Rectal smooth muscle tissue (tissue), 1 donor: ENCODE results near the gene IFI27L1.
A peak's percentile ranks its signal among the peaks of the same experiment; 100 is the strongest.

Experiments used
- H3K27ac ChIP-seq: one replicate; pipeline ENCODE4 v1.7.0; 2013; ENCODE audit warnings: low read depth, low read length, inconsistent platforms
- H3K27me3 ChIP-seq: one replicate; pipeline ENCODE4 v1.7.0; 2013; ENCODE audit warnings: low read length; ENCODE audit not compliant: control insufficient read depth, insufficient read depth
- H3K36me3 ChIP-seq: one replicate; pipeline ENCODE4 v1.7.0; 2013; ENCODE audit warnings: low read length; ENCODE audit not compliant: control insufficient read depth, insufficient read depth
- H3K4me1 ChIP-seq: one replicate; pipeline ENCODE4 v1.7.0; 2013; ENCODE audit warnings: low read length; ENCODE audit not compliant: control insufficient read depth, insufficient read depth
- H3K4me3 ChIP-seq: one replicate; pipeline ENCODE4 v1.7.0; 2013; ENCODE audit warnings: low read length
- H3K9ac ChIP-seq: one replicate; pipeline ENCODE4 v1.7.0; 2013; ENCODE audit warnings: low read length

Gene IFI27L1

GRCh38 chr14:94074534-94074933 lies 6.6 kb upstream of the IFI27L1 start:
- Histone ChIP-seq H3K4me3 (no peak overlapping the region), H3K27me3 (no peaks in the 10 kb centered on the region), H3K4me1 (peaks cover 22% of the 10 kb centered on the region), H3K36me3 (peaks cover 14% of the 10 kb centered on the region), H3K9ac (no peak overlapping the region), H3K27ac (no peak overlapping the region)

GRCh38 chr14:94075008-94075407 lies 6.1 kb upstream of the IFI27L1 start:
- H3K9ac ChIP-seq = no peak overlapping the region
- peaks cover 25% of the 10 kb centered on the region for H3K4me1 ChIP-seq
- peaks cover 14% of the 10 kb centered on the region for H3K36me3 ChIP-seq
- H3K4me3 ChIP-seq = no peak overlapping the region
- no peak overlapping the region for H3K27ac ChIP-seq
- no peaks in the 10 kb centered on the region for H3K27me3 ChIP-seq

GRCh38 chr14:94077111-94077821 lies 3.8 kb upstream of the IFI27L1 start:
- Histone ChIP-seq H3K9ac (no peak overlapping the region), H3K36me3 (peaks cover 14% of the 10 kb centered on the region), H3K27me3 (no peaks in the 10 kb centered on the region), H3K27ac (no peak overlapping the region), H3K4me1 (peaks cover 25% of the 10 kb centered on the region), H3K4me3 (peak overlapping the region; percentile 40)

- Histone ChIP-seq H3K4me1 (peaks cover 25% of the 10 kb centered on the region), H3K9ac (no peak overlapping the region), H3K27me3 (no peaks in the 10 kb centered on the region), H3K36me3 (peaks cover 14% of the 10 kb centered on the region), H3K27ac (no peak overlapping the region), H3K4me3 (peak overlapping the region; percentile 85)
These were observed 3.3 kb upstream of the IFI27L1 start for GRCh38 chr14:94077823-94078222.

- peak overlapping the region; percentile 85 for H3K4me3 ChIP-seq
- H3K4me1 ChIP-seq = peaks cover 25% of the 10 kb centered on the region
- peak overlapping the region; percentile 82 for H3K9ac ChIP-seq
- H3K36me3 ChIP-seq = peaks cover 14% of the 10 kb centered on the region
- H3K27me3 ChIP-seq = no peaks in the 10 kb centered on the region
- H3K27ac ChIP-seq = peak overlapping the region; percentile 91
These were observed 1.1 kb upstream of the IFI27L1 start for GRCh38 chr14:94079891-94080620.

- Histone ChIP-seq H3K9ac (peak overlapping the region; percentile 20), H3K4me3 (peak overlapping the region; percentile 85), H3K4me1 (peaks cover 25% of the 10 kb centered on the region), H3K27ac (peak overlapping the region; percentile 91), H3K36me3 (peaks cover 14% of the 10 kb centered on the region), H3K27me3 (no peaks in the 10 kb centered on the region)
These were observed 293 bp downstream of the IFI27L1 start for GRCh38 chr14:94081386-94081820.

GRCh38 chr14:94087891-94088290 lies 6.8 kb downstream of the IFI27L1 start:
- H3K9ac ChIP-seq = no peak overlapping the region
- no peaks in the 10 kb centered on the region for H3K4me1 ChIP-seq
- H3K27ac ChIP-seq = no peak overlapping the region
- H3K4me3 ChIP-seq = no peak overlapping the region
- no peaks in the 10 kb centered on the region for H3K36me3 ChIP-seq
- no peaks in the 10 kb centered on the region for H3K27me3 ChIP-seq

GRCh38 chr14:94088516-94088915 lies 7.4 kb downstream of the IFI27L1 start:
- Histone ChIP-seq H3K27ac (no peak overlapping the region), H3K9ac (no peak overlapping the region), H3K4me1 (no peaks in the 10 kb centered on the region), H3K27me3 (no peaks in the 10 kb centered on the region), H3K4me3 (no peak overlapping the region), H3K36me3 (no peaks in the 10 kb centered on the region)

GRCh38 chr14:94089479-94089878 lies 8.4 kb downstream of the IFI27L1 start:
- no peak overlapping the region for H3K27ac ChIP-seq
- no peaks in the 10 kb centered on the region for H3K36me3 ChIP-seq
- H3K4me3 ChIP-seq = no peak overlapping the region
- no peaks in the 10 kb centered on the region for H3K27me3 ChIP-seq
- no peak overlapping the region for H3K9ac ChIP-seq
- no peaks in the 10 kb centered on the region for H3K4me1 ChIP-seq

GRCh38 chr14:94093418-94093817 lies 12.3 kb downstream of the IFI27L1 start:
- Histone ChIP-seq H3K36me3 (no peaks in the 10 kb centered on the region), H3K27me3 (no peaks in the 10 kb centered on the region), H3K9ac (no peak overlapping the region), H3K4me3 (no peak overlapping the region), H3K27ac (no peak overlapping the region), H3K4me1 (no peaks in the 10 kb centered on the region)

GRCh38 chr14:94097091-94097490 lies 16.0 kb downstream of the IFI27L1 start:
- Histone ChIP-seq H3K27me3 (no peaks in the 10 kb centered on the region), H3K4me3 (no peak overlapping the region), H3K9ac (no peak overlapping the region), H3K36me3 (no peaks in the 10 kb centered on the region), H3K27ac (no peak overlapping the region), H3K4me1 (no peaks in the 10 kb centered on the region)

GRCh38 chr14:94098326-94098992 lies 17.3 kb downstream of the IFI27L1 start:
- Histone ChIP-seq H3K4me3 (no peak overlapping the region), H3K36me3 (no peaks in the 10 kb centered on the region), H3K27ac (no peak overlapping the region)

More at GRCh38 chr14:94098326-94098992, 17.3 kb downstream of the IFI27L1 start:
- Histone ChIP-seq H3K27me3 (no peaks in the 10 kb centered on the region), H3K9ac (no peak overlapping the region), H3K4me1 (no peaks in the 10 kb centered on the region)
